Stromal cell of bone marrow (primary cell): ENCODE data around the gene RPP25L.

Experiments used
- DNase-seq: peaks from one replicate; pipeline ENCODE4 v3.0.0-alpha.2; 2012; ENCODE audit warnings: low read depth

The RPP25L gene

GRCh38 chr9:34568774-34569173, 43.1 kb downstream of the RPP25L start:
- no peak for DNase-seq

DNA sequence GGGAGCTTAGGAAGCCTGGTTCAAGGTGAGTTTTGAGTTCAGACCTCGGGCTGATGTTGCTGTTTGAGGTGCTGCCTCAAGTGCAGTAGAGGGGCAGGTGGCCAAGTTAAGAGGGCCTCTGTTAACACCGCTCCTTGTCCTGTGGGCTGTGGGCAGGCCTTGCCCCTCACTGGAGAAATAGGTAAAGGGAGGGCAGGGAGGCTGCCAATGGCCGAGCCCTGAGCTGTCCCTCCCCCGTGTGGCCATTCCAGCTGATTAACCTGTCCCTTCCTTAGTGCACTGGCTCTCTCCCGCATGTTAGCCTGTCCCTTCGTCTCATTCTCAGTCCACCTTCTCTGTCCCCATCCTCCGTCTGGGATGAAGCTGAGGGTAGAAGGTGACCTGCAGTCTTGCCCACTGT, 43.8 kb downstream of the RPP25L start:
- no peak for DNase-seq

GRCh38 chr9:34566972-34567371, 44.9 kb downstream of the RPP25L start:
- DNase-seq: no peak

DNA sequence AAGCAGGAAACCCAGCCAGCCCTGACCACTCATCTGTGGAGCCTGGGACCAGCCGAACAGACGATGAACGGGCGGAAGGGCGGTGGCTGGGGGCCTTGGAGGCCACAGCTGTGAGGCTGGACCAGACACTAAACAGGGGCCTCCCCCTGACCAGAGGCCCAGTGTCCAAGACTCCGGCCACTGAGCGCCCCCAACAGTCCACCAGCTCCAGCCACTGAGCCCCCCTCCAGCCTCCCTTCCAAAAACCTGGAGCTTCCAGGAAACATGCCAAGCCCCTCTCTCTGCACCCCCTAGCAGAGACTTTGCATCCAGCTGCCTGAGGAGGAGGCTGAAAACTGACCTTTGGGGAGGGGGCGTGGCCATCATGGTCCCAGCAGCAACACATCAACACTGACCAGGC, 45.6 kb downstream of the RPP25L start:
- DNase-seq: no peak

GRCh38 chr9:34565856-34566255, 46.0 kb downstream of the RPP25L start:
- DNase-seq: no peak

- no peak for DNase-seq
Measured at GRCh38 chr9:34564617-34565016, 47.3 kb downstream of the RPP25L start.

DNA sequence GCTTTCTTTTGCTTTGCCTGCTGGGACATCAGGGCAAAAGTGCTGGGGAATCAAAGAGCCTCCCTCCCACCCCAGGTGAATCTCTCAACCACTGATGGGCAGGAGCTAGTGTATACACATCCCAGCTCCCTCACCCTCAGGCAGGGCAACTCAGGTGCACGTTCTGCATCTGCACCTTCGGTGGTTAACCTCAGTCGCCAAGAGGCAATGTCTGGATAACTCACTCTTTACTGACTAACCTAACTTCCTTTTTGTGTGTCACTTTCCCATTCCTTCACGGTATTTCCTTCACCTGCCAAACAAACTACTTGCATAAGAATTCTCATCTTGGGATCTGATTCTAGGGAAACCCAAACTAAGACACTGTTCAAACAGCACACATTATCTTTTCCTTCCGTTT, 48.6 kb downstream of the RPP25L start:
- DNase-seq: no peak

- DNase-seq: no peak
Measured at GRCh38 chr9:34562135-34562745, 49.7 kb downstream of the RPP25L start.

DNA sequence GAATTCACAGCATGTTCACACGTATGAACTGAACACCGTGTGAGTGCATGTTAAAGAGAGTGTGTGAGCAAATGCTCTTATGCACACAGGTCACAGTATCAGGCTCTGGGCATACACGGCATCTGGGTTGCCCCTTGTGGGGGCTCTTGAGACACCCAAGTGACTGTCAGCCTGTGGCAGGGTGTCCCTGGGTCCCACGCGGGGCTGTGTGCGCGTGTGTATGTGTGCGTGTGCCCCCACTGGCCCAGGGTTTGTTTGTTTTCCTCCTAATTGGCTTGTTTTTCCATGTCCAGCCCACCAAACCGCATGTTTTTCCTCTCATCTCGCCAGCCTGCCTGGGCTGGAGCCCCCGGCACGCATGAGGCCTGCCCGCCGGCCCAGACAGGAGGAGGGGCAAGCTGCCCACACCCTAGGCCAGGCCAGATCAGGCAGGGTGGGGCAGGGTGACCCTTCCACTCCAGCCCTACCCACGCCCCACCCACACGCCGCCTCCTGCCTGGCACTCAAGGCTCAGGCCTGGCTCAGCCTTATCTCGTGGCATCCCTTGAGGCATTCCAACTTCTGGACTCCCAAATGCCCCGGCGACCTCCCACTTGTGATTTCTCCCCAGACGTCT, 51.2 kb downstream of the RPP25L start:
- no peak for DNase-seq
